CD4-positive, alpha-beta T cell treated with Interleukin-10 for 1 hour (primary cell): ENCODE measurements around the gene CLN6.
"Not testable (repeated sequence)": the region's sequence is repeated elsewhere in the genome, so short reads cannot be mapped to it uniquely, and the experiment has no call there.

Experiments
- DNase-seq: peaks from one replicate; pipeline ENCODE4 v3.0.0-alpha.2; 2020

CLN6 gene

DNA sequence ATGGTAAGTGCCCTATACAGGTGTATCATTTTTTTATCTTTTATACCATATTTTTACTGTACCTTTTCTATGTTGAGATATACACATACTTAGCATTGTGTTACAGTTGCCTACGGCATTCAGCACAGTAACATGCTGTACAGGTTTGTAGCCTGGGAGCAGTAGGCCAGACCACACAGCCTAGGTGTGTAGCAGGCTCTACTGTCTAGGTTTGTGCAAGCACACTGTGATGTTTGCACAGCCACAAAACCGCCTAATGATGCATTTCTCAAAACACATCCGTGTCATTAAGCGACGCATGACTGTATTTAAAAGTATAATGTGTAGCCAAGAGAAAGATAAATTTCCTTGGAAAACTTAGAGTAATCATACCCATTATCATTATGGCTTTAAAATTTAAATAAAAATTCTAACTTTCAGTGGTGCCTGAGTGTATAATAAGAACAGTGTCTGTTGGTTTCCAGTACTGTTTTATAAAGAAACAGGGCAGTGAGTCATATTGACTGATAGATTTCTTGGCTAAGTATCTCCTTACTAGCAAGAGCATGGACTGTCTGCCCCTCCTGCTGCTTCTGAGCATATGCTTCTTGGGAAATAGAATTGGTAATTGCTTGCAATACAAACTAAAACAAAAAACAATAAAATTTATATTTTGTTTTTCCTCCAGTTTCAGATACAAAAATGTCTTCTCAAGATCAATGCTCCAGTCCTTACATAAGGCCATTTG lies 42.7 kb downstream of the CLN6 start:
- no peak for DNase-seq

DNA sequence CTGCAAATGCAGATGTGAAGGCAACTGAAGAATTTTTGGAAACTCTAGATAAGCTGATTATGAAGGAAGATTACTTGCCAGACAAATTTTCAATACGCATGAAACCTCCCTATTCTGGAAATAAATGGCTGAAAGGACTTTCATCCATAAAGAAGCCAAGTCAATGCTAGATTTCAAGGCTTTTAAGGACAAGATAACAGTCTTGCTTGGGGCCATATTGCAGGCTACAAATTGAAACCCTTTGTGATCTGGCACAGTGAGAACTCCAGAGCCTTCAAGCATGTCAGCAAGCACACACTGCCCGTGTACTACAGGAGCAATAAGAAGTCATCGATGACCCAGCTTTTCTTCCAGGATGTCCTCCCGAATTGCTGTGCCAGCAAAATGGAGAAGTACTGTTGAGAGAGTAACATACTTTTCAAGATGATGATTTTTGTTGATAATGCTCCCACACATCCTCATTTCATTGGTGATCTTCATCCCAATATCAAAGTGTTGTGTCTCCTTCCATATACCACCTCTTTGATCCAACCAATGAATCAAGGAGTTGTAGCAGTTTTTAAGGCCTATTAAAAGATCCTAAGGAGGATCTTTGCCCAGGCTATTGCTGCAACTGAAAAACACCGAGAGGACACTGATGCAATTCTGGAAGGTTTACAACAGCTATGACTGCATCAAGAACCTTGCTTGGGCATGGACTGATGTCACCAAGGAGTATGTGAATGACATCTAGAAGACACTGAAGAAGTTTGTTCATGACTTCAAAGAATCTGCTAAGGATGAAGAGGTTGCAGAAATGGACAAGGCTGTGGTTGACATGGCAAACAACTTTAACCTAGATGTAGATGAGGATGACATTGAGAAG lies 44.7 kb downstream of the CLN6 start:
- DNase-seq: no peak

DNA sequence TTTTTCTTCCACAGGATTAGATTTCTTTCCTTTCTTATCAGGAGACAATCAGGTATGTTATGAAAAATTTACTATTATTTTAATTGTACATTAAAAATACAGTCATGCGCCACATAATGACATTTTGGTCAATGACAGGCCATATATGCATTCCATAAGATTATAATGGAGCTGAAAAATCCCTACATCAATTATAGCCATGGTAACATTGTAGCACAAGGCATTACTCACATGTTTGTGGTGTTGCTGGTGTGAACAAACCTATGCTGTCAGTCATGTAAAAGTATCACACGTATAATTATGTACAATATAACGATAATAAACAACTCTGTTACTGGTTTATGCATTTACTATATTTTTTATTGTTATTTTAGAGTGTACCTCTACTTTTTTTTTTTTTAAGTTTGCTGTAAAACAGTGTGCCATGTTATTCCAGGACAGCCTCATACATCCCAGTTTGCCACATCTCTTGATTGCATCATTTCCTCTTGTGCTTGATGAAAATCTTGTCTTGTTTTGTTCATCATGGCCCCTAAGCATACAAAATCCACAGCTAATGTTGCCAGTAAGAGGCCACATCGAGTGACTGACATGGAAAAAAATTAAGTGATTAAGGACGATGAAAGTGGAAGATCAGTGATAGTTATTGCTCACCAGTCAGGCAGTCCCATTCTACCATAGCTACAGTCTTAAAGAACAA lies 45.8 kb downstream of the CLN6 start:
- DNase-seq: no peak

DNA sequence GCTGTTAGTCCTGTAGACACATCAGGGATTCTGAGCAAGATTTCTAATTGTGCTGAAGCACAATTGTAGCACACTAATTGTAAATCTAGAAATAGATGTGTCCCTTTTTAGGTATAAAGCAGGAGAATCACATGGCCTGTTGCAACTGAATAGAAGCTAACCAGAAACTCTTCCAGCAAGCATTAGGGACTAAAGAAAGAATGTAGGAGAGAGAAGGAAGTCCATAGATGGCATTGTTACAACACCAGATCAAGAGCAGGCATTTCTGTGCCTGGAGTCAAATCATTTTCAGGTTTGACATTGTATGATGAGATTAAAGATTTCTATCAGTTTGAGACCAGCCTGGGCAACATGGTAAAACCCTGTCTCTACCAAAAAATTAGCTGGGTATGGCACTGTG lies 51.8 kb downstream of the CLN6 start:
- no peak for DNase-seq

DNA sequence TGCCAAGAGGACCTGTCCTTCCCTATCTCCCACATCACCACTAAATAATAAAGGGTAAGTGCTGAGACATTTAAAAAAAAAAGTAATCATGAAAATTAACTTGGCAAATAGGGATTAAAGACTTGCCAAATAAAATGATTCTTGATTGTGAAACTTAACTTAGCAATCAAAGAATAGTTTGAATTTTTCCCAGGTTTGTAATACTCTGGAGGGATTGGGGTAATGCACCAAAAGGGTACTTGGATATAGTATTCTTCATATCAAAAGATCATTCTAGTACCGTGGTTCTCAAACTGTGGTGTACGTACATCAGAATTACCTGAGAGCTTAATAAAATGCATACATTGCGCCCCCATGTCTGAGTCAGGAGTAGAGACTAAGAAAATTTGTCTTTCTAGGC lies 52.9 kb downstream of the CLN6 start:
- no peak for DNase-seq

DNA sequence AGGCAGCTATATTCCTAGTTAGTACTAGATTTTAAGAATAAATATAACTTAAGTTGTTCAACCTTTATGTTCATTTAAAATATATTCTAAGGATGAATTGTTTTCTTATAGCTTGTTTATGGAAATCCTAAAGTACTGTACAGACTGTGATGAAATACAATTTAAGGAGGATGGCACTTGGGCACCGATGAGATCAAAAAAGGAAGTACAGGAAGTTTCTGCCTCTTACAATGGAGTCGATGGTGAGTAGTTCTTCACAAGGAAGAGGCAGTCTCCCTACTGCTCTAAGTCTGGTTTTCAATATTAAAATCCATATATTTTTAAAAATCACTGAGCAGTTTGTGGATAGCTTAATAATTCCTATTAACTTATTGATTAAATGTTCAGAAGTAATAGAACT lies 54.0 kb downstream of the CLN6 start:
- DNase-seq: no peak

DNA sequence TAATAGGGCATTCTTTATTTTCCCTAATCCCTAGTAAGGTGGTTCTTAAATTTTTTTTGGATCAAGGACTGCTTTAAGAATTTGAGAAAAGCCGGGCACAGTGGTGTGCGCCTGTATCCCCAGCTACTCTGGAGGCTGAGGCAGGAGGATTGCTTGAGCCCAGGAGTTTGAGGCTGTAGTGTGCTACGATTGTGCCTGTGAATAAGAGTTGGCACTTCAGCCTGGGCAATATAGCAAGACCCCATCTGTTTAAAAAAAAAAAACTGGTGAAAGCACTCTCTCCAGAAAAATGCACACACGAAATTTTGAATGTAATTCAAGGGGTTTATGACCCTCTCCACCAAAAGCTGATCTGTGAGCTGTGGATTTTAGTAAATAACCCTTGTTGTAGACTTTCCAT lies 56.4 kb downstream of the CLN6 start:
- no peak for DNase-seq

DNA sequence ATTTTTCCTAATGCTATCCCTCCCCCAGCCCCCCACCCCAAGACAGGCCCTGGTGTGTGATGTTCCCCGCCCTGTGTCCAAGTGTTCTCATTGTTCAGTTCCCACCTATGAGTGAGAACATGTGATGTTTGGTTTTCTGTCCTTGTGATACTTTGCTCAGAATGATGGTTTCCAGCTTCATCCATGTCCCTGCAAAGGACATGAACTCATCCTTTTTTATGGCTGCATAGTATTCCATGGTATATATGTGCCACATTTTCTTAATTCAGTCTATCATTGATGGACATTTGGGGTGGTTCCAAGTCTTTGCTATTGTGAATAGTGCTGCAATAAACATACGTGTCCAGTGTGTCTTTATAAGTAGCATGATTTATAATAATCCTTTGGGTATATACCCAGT lies 57.5 kb downstream of the CLN6 start:
- DNase-seq: not testable (repeated sequence)

DNA sequence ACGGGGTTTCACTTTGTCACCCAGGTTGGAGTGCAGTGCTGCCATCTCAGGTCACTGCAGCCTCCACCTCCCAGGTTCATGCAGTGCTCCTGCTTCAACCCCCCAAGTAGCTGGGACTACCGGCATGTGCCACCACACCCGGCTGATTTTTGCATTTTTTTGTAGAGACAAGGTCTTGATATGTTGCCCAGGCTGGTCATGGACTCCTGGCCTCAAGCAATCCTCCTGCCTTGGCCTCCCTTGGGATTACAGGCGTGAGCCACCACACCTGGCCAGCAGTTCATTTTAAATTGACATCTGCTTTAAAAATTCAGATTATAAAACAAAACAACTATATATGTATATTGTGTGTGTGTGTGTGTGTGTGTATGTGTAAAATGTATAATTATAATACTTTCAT lies 62.7 kb downstream of the CLN6 start:
- DNase-seq: no peak

DNA sequence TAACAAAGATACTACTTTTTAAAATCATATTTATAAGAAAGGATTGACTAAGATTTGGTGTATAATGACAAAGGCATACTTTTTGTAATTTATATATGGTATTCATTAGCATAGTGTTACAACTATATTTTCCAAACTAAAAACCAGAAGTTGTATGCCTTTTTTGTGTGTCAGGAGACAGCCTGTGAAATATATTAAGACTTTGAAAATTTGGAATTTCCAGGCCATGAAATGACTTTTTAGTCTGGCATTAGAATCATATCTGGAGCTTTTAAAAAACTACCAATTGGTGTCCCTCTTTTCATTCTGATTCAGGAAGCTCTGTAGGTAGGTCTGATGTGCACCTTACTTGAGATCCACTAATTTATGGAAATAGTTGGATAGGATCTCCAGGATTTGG lies 66.3 kb downstream of the CLN6 start:
- DNase-seq: no peak

DNA sequence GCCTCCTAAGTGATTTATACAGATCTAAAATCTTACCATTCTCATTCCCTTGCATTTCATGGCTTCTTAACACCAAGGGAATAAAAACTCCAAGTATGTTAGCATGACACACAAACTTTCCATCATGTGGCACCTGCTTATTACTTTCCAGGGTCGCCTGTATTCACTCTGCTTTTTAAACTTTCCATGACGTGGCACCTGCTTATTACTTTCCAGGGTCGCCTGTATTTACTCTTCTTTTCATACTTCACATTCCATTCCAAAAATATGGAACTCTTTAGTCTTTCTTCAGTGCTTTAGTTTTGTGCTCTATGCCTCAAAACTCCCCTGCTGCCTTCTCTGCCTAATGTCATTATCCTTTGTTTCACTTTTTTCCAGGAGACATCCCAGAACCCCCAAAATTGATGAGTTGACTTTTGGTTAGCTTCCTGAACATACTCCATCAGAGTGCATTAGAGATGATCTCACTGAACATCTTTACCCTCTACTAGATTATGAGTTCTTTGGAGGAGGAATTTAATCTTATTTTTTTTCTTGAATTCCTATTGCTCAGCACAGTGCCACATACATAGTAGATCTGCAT lies 71.4 kb downstream of the CLN6 start:
- DNase-seq: no peak

DNA sequence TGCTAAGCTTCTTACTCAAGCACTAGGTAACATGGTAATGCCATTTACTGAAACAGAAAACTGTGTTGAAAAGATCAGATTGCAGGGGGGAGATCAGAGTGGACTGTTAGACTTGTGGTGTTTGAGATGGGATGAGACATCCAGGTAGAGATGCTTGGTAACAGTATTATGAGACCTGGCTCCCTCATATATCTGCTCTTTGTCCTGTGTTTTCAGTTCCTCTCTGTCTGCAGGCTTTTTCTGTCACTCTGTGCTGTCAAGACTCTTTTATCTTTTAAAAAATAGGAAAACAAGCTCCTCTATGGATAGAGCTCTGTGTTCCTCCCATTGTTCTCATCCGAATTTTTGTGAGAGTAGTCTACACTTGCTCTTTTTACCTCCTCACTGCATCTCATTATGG lies 72.5 kb downstream of the CLN6 start:
- DNase-seq: no peak
